HG03280 (cell line): ENCODE results near the gene STARD3NL.
"Not testable (repeated sequence)": the region's sequence is repeated elsewhere in the genome, so short reads cannot be mapped to it uniquely, and the experiment has no call there.

Experiments
- ATAC-seq: cut with Tn5 transposase; IDR thresholded peaks from one replicate; pipeline ENCODE4 v1.9.1; 2021; ENCODE audit warnings: mild to moderate bottlenecking, moderate library complexity; ENCODE audit not compliant: unreplicated experiment

The STARD3NL gene

DNA sequence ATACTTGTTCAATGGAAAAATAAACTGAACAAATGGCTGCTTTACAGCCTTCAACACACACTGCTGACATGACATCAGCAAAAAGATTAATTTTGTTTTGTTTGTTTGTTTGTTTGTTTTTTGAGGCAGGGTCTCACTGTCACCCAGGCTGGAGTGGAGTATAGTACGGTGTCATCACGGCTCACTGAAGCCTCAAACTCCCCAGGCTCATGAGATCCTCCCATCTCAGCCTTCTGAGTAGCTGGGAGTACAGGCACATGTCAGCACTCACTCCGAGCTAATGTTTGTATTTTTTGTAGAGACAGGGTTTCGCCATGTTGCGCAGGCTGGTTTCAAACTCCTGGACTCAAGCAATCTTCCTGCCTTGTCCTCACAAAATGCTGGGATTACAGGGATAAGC lies 84.5 kb downstream of the STARD3NL start:
- ATAC-seq, result no peak

DNA sequence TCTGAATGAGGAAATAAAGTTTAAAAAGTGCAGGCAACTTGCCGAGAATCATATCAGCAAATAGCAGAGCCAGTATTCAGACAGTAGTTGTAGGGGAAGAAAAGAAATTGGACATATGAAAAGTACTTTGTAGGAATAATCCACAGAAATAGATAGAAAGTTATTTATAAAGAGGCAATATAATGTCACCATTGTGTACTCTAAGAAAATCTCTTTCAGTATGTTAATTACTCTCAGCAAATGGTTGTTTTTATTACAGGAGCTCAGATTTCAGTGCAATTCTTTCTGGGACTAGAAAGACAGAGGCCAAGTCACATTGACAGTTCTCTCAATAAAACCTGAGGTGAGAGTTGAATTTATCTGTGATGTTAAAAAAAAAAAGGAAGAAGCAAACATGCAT lies 85.2 kb downstream of the STARD3NL start:
- not testable (repeated sequence) for ATAC-seq

DNA sequence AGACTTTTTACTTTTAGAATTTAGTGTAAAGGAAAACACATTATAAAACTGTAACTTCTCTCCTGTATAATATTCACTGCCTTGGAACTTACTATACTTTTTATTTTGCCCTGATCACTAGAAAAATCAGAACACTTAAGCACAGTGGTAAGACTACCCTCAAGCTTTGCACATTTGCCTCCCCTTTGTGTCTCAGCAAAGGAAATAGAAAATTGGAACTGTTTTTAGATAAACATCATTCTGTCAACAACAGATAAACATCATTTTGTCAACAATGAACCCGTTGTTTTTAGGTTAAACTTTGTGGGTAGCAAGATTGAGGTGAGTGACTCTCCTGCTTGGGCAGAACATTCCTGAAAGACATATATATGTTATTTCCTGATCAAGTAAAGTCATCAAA lies 86.6 kb downstream of the STARD3NL start:
- not testable (repeated sequence) for ATAC-seq

DNA sequence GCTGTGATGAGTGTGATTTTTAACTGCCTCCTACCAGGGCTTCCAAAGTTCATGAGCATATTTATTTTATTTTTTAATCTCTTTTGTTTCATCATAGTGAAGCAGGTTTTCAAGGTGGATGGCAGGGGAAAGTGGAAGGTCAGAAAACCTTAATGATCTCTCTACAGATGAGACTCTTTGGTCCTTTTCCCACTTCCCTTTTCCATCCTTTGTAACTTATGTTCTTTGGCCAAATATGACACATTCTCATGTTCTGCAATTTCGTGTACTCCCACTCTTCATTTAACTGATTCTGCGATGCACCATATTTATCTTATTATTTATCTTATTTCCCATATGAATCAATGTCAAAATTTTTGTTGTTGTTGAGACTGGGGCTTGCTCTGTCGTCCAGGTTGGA lies 87.9 kb downstream of the STARD3NL start:
- ATAC-seq, result not testable (repeated sequence)

DNA sequence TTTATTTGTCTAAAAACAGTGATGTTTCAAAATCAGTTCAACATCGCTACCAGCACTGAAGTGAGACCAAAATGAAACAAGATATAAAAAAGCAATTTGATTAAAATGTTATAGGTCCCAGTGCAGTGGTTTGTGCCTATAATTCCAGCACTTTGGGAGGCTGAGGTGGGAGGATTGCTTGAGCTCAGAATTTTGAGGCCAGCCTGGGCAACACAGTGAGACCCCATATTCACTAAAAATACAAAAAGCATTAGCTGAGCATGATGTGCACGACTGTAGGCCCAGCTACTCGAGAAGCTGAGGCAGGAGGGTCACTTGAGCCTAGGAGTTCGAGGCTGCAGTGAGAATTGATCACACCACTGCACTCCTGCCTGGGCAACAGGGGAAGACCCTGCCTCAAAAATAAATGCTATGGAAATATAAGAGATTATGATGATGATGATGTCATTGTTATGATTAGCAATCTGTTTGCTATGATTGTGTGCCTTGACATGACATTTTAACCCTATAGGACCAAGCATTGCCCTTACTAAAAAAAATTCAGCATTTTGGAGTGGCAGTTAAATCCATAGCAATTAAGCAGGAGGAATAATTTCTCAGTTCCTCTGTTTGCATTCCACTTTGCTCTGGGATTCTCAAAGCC lies 91.8 kb downstream of the STARD3NL start:
- not testable (repeated sequence) for ATAC-seq

DNA sequence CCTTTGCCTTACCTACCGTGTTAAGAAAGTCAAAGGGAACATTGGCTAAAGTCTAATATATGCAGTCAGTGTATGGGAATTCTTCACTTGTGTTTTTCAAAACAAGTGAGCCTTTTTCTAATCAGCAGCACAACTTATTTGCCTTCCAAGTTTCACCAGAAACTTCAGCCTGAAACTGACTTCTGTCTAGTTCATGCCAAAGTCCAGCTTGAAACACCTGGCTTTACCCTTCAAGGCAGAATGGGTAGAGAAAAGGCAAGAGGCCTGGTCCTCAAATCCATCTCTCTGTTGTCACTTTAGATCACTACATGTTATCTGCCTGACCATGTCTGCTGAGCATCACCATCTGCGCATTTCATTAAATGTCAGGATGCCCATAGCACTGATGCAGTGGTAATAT lies 92.4 kb downstream of the STARD3NL start:
- not testable (repeated sequence) for ATAC-seq

DNA sequence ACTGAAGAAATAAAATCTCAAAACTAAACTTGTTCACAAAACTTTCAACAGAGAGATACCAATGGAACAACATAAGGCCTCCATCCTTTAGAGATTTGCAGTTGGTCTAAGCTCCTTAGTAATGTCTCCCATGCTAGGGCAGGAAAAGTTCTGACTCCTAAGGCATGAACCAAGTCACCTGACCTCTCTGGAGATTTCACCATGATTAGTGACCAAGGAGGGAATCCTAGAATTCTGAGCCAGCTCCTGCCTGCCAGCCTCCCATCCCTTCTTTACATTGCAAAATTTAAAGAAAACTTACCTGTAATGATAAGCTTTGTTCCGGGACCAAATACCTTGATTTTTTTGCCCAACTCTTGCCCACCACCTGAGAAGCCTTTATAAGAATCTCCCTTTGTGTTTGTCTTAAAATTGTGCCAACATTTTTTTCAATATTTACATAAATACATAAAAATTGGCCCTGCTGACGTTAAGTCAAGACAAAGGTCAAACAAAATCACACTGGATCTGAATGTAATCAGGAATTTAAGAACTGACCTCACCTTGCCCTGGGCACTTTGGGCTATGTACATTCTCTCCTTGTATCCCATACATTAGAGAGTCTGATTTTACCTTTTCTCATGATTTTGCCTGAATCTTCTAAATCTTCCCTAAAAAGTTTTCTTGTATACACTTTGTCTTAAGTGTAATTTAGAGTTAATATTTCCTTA lies 95.4 kb downstream of the STARD3NL start, which contains the start of gene TARP:
Gene TARP, minus strand, starts transcription at position 351 of the 710 bp plus-strand sequence.
- ATAC-seq, result no peak

DNA sequence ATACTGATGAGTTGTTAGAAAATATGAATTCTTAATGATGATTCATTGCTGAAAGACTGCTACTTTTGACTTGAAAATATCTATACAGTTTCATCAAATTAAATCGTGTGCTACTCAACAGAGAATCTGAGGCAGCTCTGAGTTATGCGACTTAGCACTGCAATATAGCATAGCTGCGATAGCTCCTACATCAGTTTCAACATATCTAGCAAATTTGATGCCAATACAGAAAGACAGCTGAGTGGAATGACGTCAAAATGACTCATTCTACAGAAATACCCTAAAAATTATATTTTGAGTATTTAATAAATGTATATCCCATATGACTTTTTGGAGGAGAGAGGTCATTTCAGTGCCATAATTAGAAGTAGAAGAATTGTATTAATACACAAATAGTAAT lies 96.4 kb downstream of the STARD3NL start:
- ATAC-seq, result no peak

DNA sequence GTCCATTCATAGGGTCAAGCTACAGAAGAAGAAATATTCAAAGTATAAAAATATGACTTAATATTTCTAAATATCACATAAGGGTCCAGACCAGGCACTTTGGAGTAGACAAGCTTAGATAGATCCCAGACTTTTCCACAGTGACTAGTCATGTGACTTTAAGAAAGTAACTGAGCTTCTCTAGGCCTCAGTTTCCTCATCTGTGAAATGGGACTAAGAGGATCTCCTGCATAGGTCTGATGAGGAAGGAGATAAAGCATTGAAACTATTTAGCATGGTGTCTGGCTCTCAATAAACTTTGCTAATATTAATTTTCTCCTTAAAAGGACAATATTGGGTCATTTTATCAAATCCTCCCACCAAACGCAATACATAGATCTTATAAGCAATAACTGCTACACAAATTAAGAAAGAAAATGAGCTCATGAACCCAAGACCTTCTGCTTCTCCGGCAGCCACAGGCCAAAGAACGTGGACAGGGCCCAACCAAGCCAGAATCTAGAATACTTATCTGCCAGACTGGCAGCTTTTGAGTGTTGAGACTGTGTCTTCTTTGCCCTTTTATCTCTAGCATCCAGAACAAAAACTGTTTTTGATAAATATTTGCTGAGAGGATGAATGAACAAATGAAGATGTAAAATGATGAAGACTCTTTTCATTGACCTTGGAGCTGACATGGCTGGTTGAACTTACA lies 97.0 kb downstream of the STARD3NL start:
- no peak for ATAC-seq

DNA sequence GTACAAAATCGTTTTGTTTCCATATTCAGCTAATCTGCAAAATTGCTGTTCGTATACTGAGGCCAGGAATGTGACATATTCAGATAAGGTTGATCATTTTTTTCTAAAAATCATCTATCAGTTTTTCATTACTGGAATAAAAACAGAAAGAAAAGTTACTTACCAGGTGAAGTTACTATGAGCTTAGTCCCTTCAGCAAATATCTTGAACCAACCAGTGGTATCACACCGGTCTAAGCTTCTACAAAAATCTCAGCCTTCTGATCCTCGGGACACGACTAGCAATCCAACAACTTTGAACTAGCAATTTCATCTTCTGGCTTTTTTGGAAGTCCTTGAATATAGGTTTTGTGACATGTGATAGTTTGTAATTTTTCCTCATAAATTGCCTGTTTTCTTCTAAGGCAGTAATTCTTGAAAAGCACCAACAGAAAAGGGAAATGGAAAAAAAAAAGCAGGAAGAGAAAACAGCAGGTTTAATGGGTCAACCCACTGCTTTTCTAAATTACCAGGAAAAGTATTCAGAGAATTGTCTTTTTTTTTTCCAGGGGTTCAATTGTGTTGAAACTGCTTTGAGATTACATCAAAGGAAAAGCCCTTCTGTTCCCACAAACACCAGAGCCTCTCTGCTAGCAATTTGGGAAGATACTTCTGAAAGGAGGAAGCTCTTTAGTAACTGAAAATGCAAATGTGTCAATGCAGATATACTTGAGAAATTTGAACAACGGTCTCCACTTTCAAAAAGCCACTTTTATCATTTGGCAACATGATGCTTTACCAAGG lies 98.2 kb downstream of the STARD3NL start:
- ATAC-seq, result no peak

DNA sequence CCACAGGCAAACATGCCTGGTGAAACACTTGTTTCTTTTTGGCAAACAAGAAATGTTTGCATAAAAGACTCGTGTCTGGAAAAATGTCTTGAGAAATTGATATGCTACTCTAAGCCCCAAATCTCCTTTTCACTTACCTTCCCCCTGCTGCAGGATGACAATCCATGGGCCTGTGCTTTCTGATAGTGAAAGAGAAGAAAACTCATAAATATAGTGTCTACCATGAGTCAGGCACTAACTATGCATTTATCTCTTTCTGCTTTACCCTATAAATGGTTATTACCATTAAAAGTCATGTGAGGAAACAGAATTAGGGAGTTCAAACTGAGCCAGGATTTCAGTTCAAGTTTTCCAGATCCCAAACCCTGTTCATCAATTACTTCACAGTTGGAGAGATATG lies 102.0 kb downstream of the STARD3NL start:
- ATAC-seq, result no peak
